ENCODE measurements around the gene CAD. TPM values are rescaled to one million over a fixed set of nuclear protein-coding genes. Genes with fewer than 3 reads are reported as not detected.

Gene CAD
- total and polyA plus RNA-seq, 3 experiments from 2014 or later, result 27.0 to 154 (median 147) TPM

GRCh38 chr2:27221166-27221565 lies 4.0 kb downstream of the CAD start:
- no peak overlapping the region for H3K27ac ChIP-seq (ENCODE audit: low read depth, low read length)
- ChIA-PET POLR2A (no interaction called here), CTCF (no interaction called here)
- no peaks in the 10 kb centered on the region for H3K9me3 ChIP-seq (ENCODE audit: low read length)
- Mint-ChIP-seq H3K27me3 (no peaks in the 10 kb centered on the region), H3K4me1 (peaks cover 22 to 34% (median 29%) of the 10 kb centered on the region in 3 donors), H3K4me3 (peak overlapping the region in 1 of 7 donors; percentile 27), H3K9me3 (no peaks in the 10 kb centered on the region), H3K27ac (peak overlapping the region in 1 of 8 donors; percentile 50), H3K36me3 (peaks cover 6 to 66% (median 22%) of the 10 kb centered on the region in 3 donors)
- H3K27me3 ChIP-seq (ENCODE audit: insufficient read depth, low read length, poor library complexity, severe bottlenecking), result no peaks in the 10 kb centered on the region
- H3K4me1 ChIP-seq (ENCODE audit: insufficient read depth, low read length), result peaks cover 15% of the 10 kb centered on the region
- H3K4me3 ChIP-seq (ENCODE audit: low read length), result no peak overlapping the region
- peaks cover 42% of the 10 kb centered on the region for H3K36me3 ChIP-seq (ENCODE audit: insufficient read depth, low read length)
- no peak for DNase-seq

DNA sequence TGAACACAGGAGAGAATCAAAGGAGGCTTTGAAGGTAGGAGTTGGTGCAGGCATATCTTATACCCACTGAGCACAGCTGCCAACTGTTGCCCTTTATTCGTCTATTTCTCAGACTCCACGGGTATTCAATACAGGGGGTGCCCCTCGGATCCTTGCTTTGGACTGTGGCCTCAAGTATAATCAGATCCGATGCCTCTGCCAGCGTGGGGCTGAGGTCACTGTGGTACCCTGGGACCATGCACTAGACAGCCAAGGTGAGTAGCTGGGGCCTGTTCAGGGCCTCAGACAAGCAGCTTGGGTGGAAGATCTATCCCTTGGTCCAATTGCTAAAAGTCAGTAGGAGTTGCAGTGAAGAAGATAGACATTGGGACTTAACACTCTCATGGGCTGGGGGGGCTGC lies 5.2 kb downstream of the CAD start:
- Mint-ChIP-seq H3K36me3 (peaks cover 16 to 70% (median 31%) of the 10 kb centered on the region in 3 donors), H3K4me3 (no peak overlapping the region), H3K27me3 (no peaks in the 10 kb centered on the region), H3K4me1 (peaks cover 14 to 23% (median 20%) of the 10 kb centered on the region in 3 donors), H3K9me3 (no peaks in the 10 kb centered on the region), H3K27ac (no peak overlapping the region)
- Histone ChIP-seq H3K36me3 (ENCODE audit: insufficient read depth, low read length) (peaks cover 54% of the 10 kb centered on the region), H3K27me3 (ENCODE audit: insufficient read depth, low read length, poor library complexity, severe bottlenecking) (no peaks in the 10 kb centered on the region), H3K4me3 (ENCODE audit: low read length) (no peak overlapping the region), H3K4me1 (ENCODE audit: insufficient read depth, low read length) (peaks cover 9% of the 10 kb centered on the region), H3K9me3 (ENCODE audit: low read length) (no peaks in the 10 kb centered on the region), H3K27ac (ENCODE audit: low read depth, low read length) (no peak overlapping the region)
- no peak for DNase-seq
- POLR2A ChIA-PET, result no interaction called here
- CTCF ChIA-PET, result no interaction called here

- H3K9me3 ChIP-seq (ENCODE audit: low read length), result no peaks in the 10 kb centered on the region
- H3K36me3 Mint-ChIP-seq, result peaks cover 24 to 76% (median 37%) of the 10 kb centered on the region in 3 donors
- ChIA-PET POLR2A (no interaction called here), CTCF (no interaction called here)
- H3K27ac Mint-ChIP-seq, result peak overlapping the region in 1 of 8 donors; percentile 75
- no peak overlapping the region for H3K4me3 ChIP-seq (ENCODE audit: low read length)
- no peaks in the 10 kb centered on the region for H3K27me3 Mint-ChIP-seq
- H3K4me1 Mint-ChIP-seq, result peaks cover 6 to 13% (median 10%) of the 10 kb centered on the region in 3 donors
- H3K4me1 ChIP-seq (ENCODE audit: insufficient read depth, low read length), result peaks cover 1% of the 10 kb centered on the region
- H3K4me3 Mint-ChIP-seq, result no peak overlapping the region
- no peaks in the 10 kb centered on the region for H3K9me3 Mint-ChIP-seq
- H3K27ac ChIP-seq (ENCODE audit: low read depth, low read length), result no peak overlapping the region
- H3K36me3 ChIP-seq (ENCODE audit: insufficient read depth, low read length), result peaks cover 54% of the 10 kb centered on the region
- DNase-seq, result peak in 1 of 5 donors; percentile 11
- H3K27me3 ChIP-seq (ENCODE audit: insufficient read depth, low read length, poor library complexity, severe bottlenecking), result no peaks in the 10 kb centered on the region
These were observed 6.2 kb downstream of the CAD start for GRCh38 chr2:27223416-27223815.

DNA sequence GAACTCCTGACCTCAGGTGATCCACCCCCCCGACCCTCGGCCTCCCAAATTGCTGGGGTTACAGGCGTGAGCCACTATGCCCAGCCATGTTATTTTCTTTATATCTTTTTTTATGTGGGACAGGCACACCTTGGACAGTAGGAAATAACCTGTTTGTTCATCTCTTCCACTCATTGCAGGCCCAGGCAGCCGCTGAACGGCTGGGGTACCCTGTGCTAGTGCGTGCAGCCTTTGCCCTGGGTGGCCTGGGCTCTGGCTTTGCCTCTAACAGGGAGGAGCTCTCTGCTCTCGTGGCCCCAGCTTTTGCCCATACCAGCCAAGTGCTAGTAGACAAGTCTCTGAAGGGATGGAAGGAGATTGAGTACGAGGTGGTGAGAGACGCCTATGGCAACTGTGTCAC lies 8.4 kb downstream of the CAD start:
- peaks cover 0 to 7% (median 0%) of the 10 kb centered on the region in 3 donors for H3K4me1 Mint-ChIP-seq
- H3K36me3 Mint-ChIP-seq, result peaks cover 24 to 85% (median 35%) of the 10 kb centered on the region in 3 donors
- no peak overlapping the region for H3K4me3 Mint-ChIP-seq
- Histone ChIP-seq H3K27me3 (ENCODE audit: insufficient read depth, low read length, poor library complexity, severe bottlenecking) (no peaks in the 10 kb centered on the region), H3K27ac (ENCODE audit: low read depth, low read length) (no peak overlapping the region), H3K4me3 (ENCODE audit: low read length) (no peak overlapping the region), H3K9me3 (ENCODE audit: low read length) (no peaks in the 10 kb centered on the region), H3K4me1 (ENCODE audit: insufficient read depth, low read length) (no peaks in the 10 kb centered on the region), H3K36me3 (ENCODE audit: insufficient read depth, low read length) (peaks cover 49% of the 10 kb centered on the region)
- peak overlapping the region in 2 of 8 donors; percentile 63 for H3K27ac Mint-ChIP-seq
- POLR2A ChIA-PET, result interaction anchor here (1.0 kb wide), 1 partner anchor 138 kb away, joined by 3 read pairs; no protein-coding TSS in a partner anchor
- no peaks in the 10 kb centered on the region for H3K27me3 Mint-ChIP-seq
- H3K9me3 Mint-ChIP-seq, result no peaks in the 10 kb centered on the region
- no peak for DNase-seq
- CTCF ChIA-PET, result no interaction called here

GRCh38 chr2:27227501-27227900 lies 10.3 kb downstream of the CAD start:
- Histone ChIP-seq H3K9me3 (ENCODE audit: low read length) (no peaks in the 10 kb centered on the region), H3K27me3 (ENCODE audit: insufficient read depth, low read length, poor library complexity, severe bottlenecking) (no peaks in the 10 kb centered on the region), H3K4me1 (ENCODE audit: insufficient read depth, low read length) (no peaks in the 10 kb centered on the region), H3K36me3 (ENCODE audit: insufficient read depth, low read length) (peaks cover 52% of the 10 kb centered on the region), H3K4me3 (ENCODE audit: low read length) (no peak overlapping the region), H3K27ac (ENCODE audit: low read depth, low read length) (no peak overlapping the region)
- POLR2A ChIA-PET, result interaction anchor here (0.6 kb wide), 1 partner anchor 8 kb away, joined by 6 read pairs; no protein-coding TSS in a partner anchor
- H3K9me3 Mint-ChIP-seq, result no peaks in the 10 kb centered on the region
- H3K36me3 Mint-ChIP-seq, result peaks cover 24 to 87% (median 36%) of the 10 kb centered on the region in 3 donors
- no peaks in the 10 kb centered on the region for H3K4me1 Mint-ChIP-seq
- DNase-seq, result no peak
- no peaks in the 10 kb centered on the region for H3K27me3 Mint-ChIP-seq
- CTCF ChIA-PET, result no interaction called here
- no peak overlapping the region for H3K4me3 Mint-ChIP-seq
- no peak overlapping the region for H3K27ac Mint-ChIP-seq

- DNase-seq, result no peak
- Mint-ChIP-seq H3K4me1 (no peaks in the 10 kb centered on the region), H3K27ac (peak overlapping the region in 1 of 8 donors; percentile 32), H3K36me3 (peaks cover 22 to 88% (median 32%) of the 10 kb centered on the region in 3 donors), H3K4me3 (no peak overlapping the region), H3K9me3 (no peaks in the 10 kb centered on the region), H3K27me3 (no peaks in the 10 kb centered on the region)
- no peaks in the 10 kb centered on the region for H3K4me1 ChIP-seq (ENCODE audit: insufficient read depth, low read length)
- H3K36me3 ChIP-seq (ENCODE audit: insufficient read depth, low read length), result peaks cover 59% of the 10 kb centered on the region
- H3K27ac ChIP-seq (ENCODE audit: low read depth, low read length), result no peak overlapping the region
- ChIA-PET POLR2A (interaction anchor here (1.6 kb wide), 1 partner anchor 19 kb away, joined by 3 read pairs; no protein-coding TSS in a partner anchor), CTCF (no interaction called here)
- no peaks in the 10 kb centered on the region for H3K9me3 ChIP-seq (ENCODE audit: low read length)
- H3K27me3 ChIP-seq (ENCODE audit: insufficient read depth, low read length, poor library complexity, severe bottlenecking), result no peaks in the 10 kb centered on the region
- no peak overlapping the region for H3K4me3 ChIP-seq (ENCODE audit: low read length)
These were observed 14.8 kb downstream of the CAD start for GRCh38 chr2:27231921-27232320.

GRCh38 chr2:27233341-27233740 lies 16.2 kb downstream of the CAD start:
- Mint-ChIP-seq H3K9me3 (no peaks in the 10 kb centered on the region), H3K27ac (no peak overlapping the region), H3K4me3 (no peak overlapping the region), H3K27me3 (no peaks in the 10 kb centered on the region), H3K36me3 (peaks cover 11 to 88% (median 26%) of the 10 kb centered on the region in 3 donors), H3K4me1 (no peaks in the 10 kb centered on the region)
- H3K4me3 ChIP-seq (ENCODE audit: low read length), result no peak overlapping the region
- no peak overlapping the region for H3K27ac ChIP-seq (ENCODE audit: low read depth, low read length)
- H3K9me3 ChIP-seq (ENCODE audit: low read length), result no peaks in the 10 kb centered on the region
- ChIA-PET POLR2A (no interaction called here), CTCF (no interaction called here)
- DNase-seq, result no peak
- no peaks in the 10 kb centered on the region for H3K4me1 ChIP-seq (ENCODE audit: insufficient read depth, low read length)
- H3K27me3 ChIP-seq (ENCODE audit: insufficient read depth, low read length, poor library complexity, severe bottlenecking), result no peaks in the 10 kb centered on the region
- peaks cover 64% of the 10 kb centered on the region for H3K36me3 ChIP-seq (ENCODE audit: insufficient read depth, low read length)

- H3K27ac Mint-ChIP-seq, result no peak overlapping the region
- peaks cover 11 to 97% (median 24%) of the 10 kb centered on the region in 3 donors for H3K36me3 Mint-ChIP-seq
- Histone ChIP-seq H3K4me3 (ENCODE audit: low read length) (no peak overlapping the region), H3K4me1 (ENCODE audit: insufficient read depth, low read length) (no peaks in the 10 kb centered on the region), H3K27me3 (ENCODE audit: insufficient read depth, low read length, poor library complexity, severe bottlenecking) (no peaks in the 10 kb centered on the region), H3K9me3 (ENCODE audit: low read length) (no peaks in the 10 kb centered on the region), H3K36me3 (ENCODE audit: insufficient read depth, low read length) (peaks cover 87% of the 10 kb centered on the region), H3K27ac (ENCODE audit: low read depth, low read length) (no peak overlapping the region)
- POLR2A ChIA-PET, result no interaction called here
- no peaks in the 10 kb centered on the region for H3K27me3 Mint-ChIP-seq
- CTCF ChIA-PET, result interaction anchor here (0.7 kb wide), 1 partner anchor 43 kb away, joined by 3 read pairs; no protein-coding TSS in a partner anchor
- H3K4me3 Mint-ChIP-seq, result no peak overlapping the region
- no peaks in the 10 kb centered on the region for H3K9me3 Mint-ChIP-seq
- peaks cover 0 to under 1% (median 0%) of the 10 kb centered on the region in 3 donors for H3K4me1 Mint-ChIP-seq
- DNase-seq, result no peak
These were observed 19.0 kb downstream of the CAD start for GRCh38 chr2:27236136-27236535.

All from CD8-positive, alpha-beta memory T cell (primary cell).